A673 (cell line): Measurements from ENCODE around the gene SOX6. TPM values are rescaled to one million over a fixed set of nuclear protein-coding genes. Genes with fewer than 3 reads are reported as not detected.

Source experiments
- BruUV-seq: library from RNA; stranded (reverse); fragments of 400-500 nt; replicated peaks from 2 replicates; lab custom pipeline; 2021; lab: Mats Ljungman, UMichigan
- CTCF ChIA-PET: fragments of 300-600 bp; sonication (Branson Sonifier 250); formaldehyde crosslinking; loops from one replicate; lab custom pipeline; 2022; ENCODE audit warnings: antibody characterized with exemption; lab: Charles Lee
- POLR2A ChIA-PET: fragments of 300-600 bp; sonication (Branson Sonifier 250); formaldehyde crosslinking; loops from one replicate; lab custom pipeline; 2022; ENCODE audit warnings: antibody characterized with exemption; ENCODE audit not compliant: low non-redundant PET; lab: Charles Lee
- DNase-seq: peaks from one replicate; pipeline ENCODE4 v3.0.0-alpha.2; 2015; ENCODE audit warnings: low spot score
- H3K27ac ChIP-seq: fragments of 200-600 bp; sonication (generic); 2 replicates; pipeline ENCODE4 v1.5.1; 2016; ENCODE audit warnings: mixed run types, low read depth, mild to moderate bottlenecking, mixed read lengths, antibody characterized with exemption, low read length; ENCODE audit not compliant: poor library complexity, severe bottlenecking
- H3K27me3 ChIP-seq: fragments of 200-600 bp; sonication (generic); replicated peaks from 2 replicates; pipeline ENCODE4 v1.6.1; 2017; ENCODE audit warnings: mixed run types, low read depth, mild to moderate bottlenecking, mixed read lengths, antibody characterized with exemption, low read length; ENCODE audit not compliant: insufficient read depth, poor library complexity
- H3K36me3 ChIP-seq: fragments of 200-600 bp; sonication (generic); 2 replicates; pipeline ENCODE4 v1.6.1; 2016; ENCODE audit warnings: mixed run types, mild to moderate bottlenecking, mixed read lengths, antibody characterized with exemption, low read length; ENCODE audit not compliant: insufficient read depth, poor library complexity, severe bottlenecking
- H3K4me1 ChIP-seq: fragments of 200-600 bp; sonication (generic); 2 replicates; pipeline ENCODE4 v1.6.1; 2017; ENCODE audit warnings: mixed run types, mild to moderate bottlenecking, mixed read lengths, antibody characterized with exemption, low read length; ENCODE audit not compliant: insufficient read depth, poor library complexity, severe bottlenecking
- H3K4me3 ChIP-seq: fragments of 200-600 bp; sonication (generic); 2 replicates; pipeline ENCODE4 v1.5.1; 2016; ENCODE audit warnings: low read depth, mixed run types, mild to moderate bottlenecking, mixed read lengths, low read length; ENCODE audit not compliant: poor library complexity, severe bottlenecking
- H3K9me3 ChIP-seq: fragments of 200-600 bp; sonication (generic); 2 replicates; pipeline ENCODE4 v1.6.1; 2016; ENCODE audit warnings: mixed run types, low read depth, mild to moderate bottlenecking, mixed read lengths, antibody characterized with exemption, low read length; ENCODE audit not compliant: poor library complexity, severe bottlenecking
- EZH2 ChIP-seq: fragments of 200-600 bp; sonication (generic); IDR thresholded peaks from 2 replicates; pipeline ENCODE4 v1.6.1; 2017; ENCODE audit warnings: borderline replicate concordance, low read depth, mild to moderate bottlenecking, mixed read lengths, antibody characterized with exemption, low read length; ENCODE audit not compliant: poor library complexity, severe bottlenecking
- intact Hi-C: fragments of 100-400 bp; cut with micrococcal nuclease; formaldehyde crosslinking; loops from one replicate; pipeline ENCODE4 v1.10.0; 2022; ENCODE audit not compliant: unreplicated experiment
- total RNA-seq: library from RNA; stranded (reverse); gene quantifications from 2 replicates; pipeline ENCODE4 v1.2.3, GENCODE V29; 2021
- TF ChIP-seq, protein P1 (sequence below): fragments of 300-800, 200-600 bp; sonication (generic); conservative IDR thresholded peaks from 2 replicates; pipeline ENCODE4 v1.5.1; 2017; ENCODE audit warnings: low read depth, mild to moderate bottlenecking, antibody characterized with exemption, low read length, moderate library complexity, mixed read lengths

Gene SOX6
- total RNA-seq, 1 experiment from 2014 or later, result 27.5 TPM

DNA sequence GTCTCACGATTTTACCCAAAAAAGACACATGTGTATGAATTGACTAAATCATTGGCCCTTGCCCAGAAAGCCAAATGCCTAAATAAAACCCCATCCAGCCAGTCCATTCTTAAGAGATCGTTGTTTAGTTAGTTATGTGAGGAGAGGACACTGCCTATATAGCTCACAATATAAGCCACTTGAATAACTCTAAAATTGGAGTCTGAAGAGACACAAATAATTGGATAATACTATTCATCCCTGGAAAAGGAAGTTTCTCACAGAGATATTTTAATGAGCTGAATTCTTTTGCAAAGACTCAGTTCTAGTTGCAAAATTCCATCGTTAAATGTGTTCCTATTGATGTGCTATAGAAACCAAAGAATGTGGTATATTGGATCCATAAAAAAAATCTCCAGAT lies 176.7 kb downstream of the SOX6 start:
- DNase-seq, result peak; percentile 86
- intact Hi-C loops, result loop anchor here (10.0 kb wide), 2 partner anchors 155 to 425 kb away; no protein-coding TSS in a partner anchor
- Histone ChIP-seq H3K9me3 (no peaks in the 10 kb centered on the region), H3K4me3 (peak overlapping the region; percentile 13), H3K27me3 (no peaks in the 10 kb centered on the region), H3K27ac (peak overlapping the region; percentile 57), H3K36me3 (no peaks in the 10 kb centered on the region), H3K4me1 (peaks cover 54% of the 10 kb centered on the region)
- no TSS peak for BruUV-seq
- ChIA-PET POLR2A (interaction anchor here (0.5 to 0.7 kb wide), 2 partner anchors 11 to 412 kb away, joined by 3 read pairs; no protein-coding TSS in a partner anchor), CTCF (no interaction called here)
- TF ChIP-seq EZH2, result no peak
- TF ChIP-seq, protein P1, sequence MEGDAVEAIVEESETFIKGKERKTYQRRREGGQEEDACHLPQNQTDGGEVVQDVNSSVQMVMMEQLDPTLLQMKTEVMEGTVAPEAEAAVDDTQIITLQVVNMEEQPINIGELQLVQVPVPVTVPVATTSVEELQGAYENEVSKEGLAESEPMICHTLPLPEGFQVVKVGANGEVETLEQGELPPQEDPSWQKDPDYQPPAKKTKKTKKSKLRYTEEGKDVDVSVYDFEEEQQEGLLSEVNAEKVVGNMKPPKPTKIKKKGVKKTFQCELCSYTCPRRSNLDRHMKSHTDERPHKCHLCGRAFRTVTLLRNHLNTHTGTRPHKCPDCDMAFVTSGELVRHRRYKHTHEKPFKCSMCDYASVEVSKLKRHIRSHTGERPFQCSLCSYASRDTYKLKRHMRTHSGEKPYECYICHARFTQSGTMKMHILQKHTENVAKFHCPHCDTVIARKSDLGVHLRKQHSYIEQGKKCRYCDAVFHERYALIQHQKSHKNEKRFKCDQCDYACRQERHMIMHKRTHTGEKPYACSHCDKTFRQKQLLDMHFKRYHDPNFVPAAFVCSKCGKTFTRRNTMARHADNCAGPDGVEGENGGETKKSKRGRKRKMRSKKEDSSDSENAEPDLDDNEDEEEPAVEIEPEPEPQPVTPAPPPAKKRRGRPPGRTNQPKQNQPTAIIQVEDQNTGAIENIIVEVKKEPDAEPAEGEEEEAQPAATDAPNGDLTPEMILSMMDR, result no peak

DNA sequence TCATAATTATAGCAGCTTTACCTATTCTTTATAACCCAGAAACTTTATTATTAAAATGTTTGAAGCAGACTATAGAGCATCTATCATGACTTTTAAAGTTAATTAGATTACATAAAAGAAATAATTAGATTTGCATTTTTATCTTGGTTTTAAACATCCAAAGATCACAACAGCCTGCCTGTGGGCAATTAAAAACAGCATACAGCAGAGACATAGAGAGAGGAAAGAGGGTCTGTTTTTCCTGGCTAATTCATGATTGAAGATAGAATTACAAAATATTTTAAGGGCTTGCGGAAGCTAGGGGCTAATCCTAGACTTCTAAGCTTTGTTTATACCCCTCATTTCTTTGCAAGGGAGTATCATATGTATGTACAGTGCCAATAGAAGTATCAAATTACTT lies 178.1 kb downstream of the SOX6 start:
- intact Hi-C loops, result loop anchor here (10.0 kb wide), 2 partner anchors 153 to 427 kb away; no protein-coding TSS in a partner anchor
- no peaks in the 10 kb centered on the region for H3K27me3 ChIP-seq
- no TSS peak for BruUV-seq
- H3K36me3 ChIP-seq, result no peaks in the 10 kb centered on the region
- TF ChIP-seq, protein P1, result no peak
- no peak for TF ChIP-seq EZH2
- ChIA-PET CTCF (no interaction called here), POLR2A (interaction anchor here (0.7 kb wide), 1 partner anchor 89 kb away, joined by 6 read pairs; no protein-coding TSS in a partner anchor)
- peak; percentile 67 for DNase-seq
- no peaks in the 10 kb centered on the region for H3K9me3 ChIP-seq
- peaks cover 56% of the 10 kb centered on the region for H3K4me1 ChIP-seq
- no peak overlapping the region for H3K4me3 ChIP-seq
- H3K27ac ChIP-seq, result peak overlapping the region; percentile 19

- H3K27ac ChIP-seq, result peak overlapping the region; percentile 19
- no peaks in the 10 kb centered on the region for H3K9me3 ChIP-seq
- no peaks in the 10 kb centered on the region for H3K27me3 ChIP-seq
- no peak for DNase-seq
- H3K36me3 ChIP-seq, result no peaks in the 10 kb centered on the region
- intact Hi-C loops, result loop anchor here (10.0 kb wide), 2 partner anchors 153 to 427 kb away; no protein-coding TSS in a partner anchor
- H3K4me1 ChIP-seq, result peaks cover 58% of the 10 kb centered on the region
- ChIA-PET POLR2A (no interaction called here), CTCF (no interaction called here)
- BruUV-seq, result no TSS peak
- TF ChIP-seq, protein P1, result no peak
- TF ChIP-seq EZH2, result no peak
- H3K4me3 ChIP-seq, result no peak overlapping the region
Observed at GRCh38 chr11:16177688-16178087, 178.7 kb downstream of the SOX6 start.
